Nephron progenitor cell (in vitro differentiated cells): ENCODE data around the gene ATPAF1.

ENCODE experiments used
- DNase-seq: peaks from one replicate; pipeline ENCODE4 v3.0.0; 2021
- H3K27ac Mint-ChIP-seq: 2 replicates; pipeline ENCODE4 v1.8.0; 2021; ENCODE audit warnings: mild to moderate bottlenecking, moderate library complexity, mixed read lengths
- H3K27me3 Mint-ChIP-seq: 2 replicates; pipeline ENCODE4 v1.8.0; 2021; ENCODE audit warnings: mild to moderate bottlenecking, low read depth, mixed read lengths; ENCODE audit not compliant: poor library complexity
- H3K36me3 Mint-ChIP-seq: 2 replicates; pipeline ENCODE4 v1.8.0; 2021; ENCODE audit warnings: low read depth, mixed read lengths
- H3K4me1 Mint-ChIP-seq: 2 replicates; pipeline ENCODE4 v1.8.0; 2021; ENCODE audit warnings: mixed read lengths
- H3K4me3 Mint-ChIP-seq: 2 replicates; pipeline ENCODE4 v1.8.0; 2021; ENCODE audit warnings: mild to moderate bottlenecking, moderate library complexity, mixed read lengths
- H3K9me3 Mint-ChIP-seq: 2 replicates; pipeline ENCODE4 v1.8.0; 2021; ENCODE audit warnings: mild to moderate bottlenecking, moderate library complexity, mixed read lengths
- TF ChIP-seq, protein P1 (sequence below): fragments of 200-600 bp; sonication (generic); IDR thresholded peaks from 2 replicates; pipeline ENCODE4 v1.5.0; 2021; ENCODE audit warnings: antibody characterized with exemption

Gene ATPAF1

DNA sequence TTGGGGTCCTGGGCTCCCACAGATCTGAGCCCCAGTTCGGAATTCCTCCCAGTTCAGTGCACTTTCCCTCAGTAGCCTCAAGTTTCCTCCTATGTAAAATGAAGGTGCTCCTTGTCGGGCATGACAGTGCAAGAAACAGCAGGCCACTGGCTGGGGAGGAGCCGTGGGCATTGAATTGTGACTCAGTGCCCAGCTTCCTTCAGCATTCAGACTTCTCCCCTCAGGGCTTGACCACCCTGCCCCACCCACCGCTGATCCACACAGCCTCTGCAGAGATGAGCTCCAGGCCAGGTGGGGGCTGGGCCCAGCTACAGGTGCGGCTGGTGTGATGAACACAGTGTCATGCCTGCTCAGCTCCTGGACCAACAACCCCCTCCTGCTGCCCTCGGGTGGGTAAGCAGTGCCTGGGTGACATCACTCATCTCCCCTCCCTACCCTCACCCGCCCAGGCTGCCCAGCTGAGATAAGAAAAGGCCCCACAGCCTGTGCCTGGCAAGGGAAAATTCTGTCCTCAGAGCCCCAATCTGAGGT, 56.4 kb downstream of the ATPAF1 start:
- Mint-ChIP-seq H3K4me1 (peaks cover 35% of the 10 kb centered on the region), H3K27ac (peak overlapping the region; percentile 83), H3K27me3 (peaks cover 21% of the 10 kb centered on the region), H3K4me3 (no peak overlapping the region), H3K36me3 (no peaks in the 10 kb centered on the region), H3K9me3 (no peaks in the 10 kb centered on the region)
- TF ChIP-seq, protein P1, sequence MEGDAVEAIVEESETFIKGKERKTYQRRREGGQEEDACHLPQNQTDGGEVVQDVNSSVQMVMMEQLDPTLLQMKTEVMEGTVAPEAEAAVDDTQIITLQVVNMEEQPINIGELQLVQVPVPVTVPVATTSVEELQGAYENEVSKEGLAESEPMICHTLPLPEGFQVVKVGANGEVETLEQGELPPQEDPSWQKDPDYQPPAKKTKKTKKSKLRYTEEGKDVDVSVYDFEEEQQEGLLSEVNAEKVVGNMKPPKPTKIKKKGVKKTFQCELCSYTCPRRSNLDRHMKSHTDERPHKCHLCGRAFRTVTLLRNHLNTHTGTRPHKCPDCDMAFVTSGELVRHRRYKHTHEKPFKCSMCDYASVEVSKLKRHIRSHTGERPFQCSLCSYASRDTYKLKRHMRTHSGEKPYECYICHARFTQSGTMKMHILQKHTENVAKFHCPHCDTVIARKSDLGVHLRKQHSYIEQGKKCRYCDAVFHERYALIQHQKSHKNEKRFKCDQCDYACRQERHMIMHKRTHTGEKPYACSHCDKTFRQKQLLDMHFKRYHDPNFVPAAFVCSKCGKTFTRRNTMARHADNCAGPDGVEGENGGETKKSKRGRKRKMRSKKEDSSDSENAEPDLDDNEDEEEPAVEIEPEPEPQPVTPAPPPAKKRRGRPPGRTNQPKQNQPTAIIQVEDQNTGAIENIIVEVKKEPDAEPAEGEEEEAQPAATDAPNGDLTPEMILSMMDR, result no peak
- DNase-seq, result no peak

DNA sequence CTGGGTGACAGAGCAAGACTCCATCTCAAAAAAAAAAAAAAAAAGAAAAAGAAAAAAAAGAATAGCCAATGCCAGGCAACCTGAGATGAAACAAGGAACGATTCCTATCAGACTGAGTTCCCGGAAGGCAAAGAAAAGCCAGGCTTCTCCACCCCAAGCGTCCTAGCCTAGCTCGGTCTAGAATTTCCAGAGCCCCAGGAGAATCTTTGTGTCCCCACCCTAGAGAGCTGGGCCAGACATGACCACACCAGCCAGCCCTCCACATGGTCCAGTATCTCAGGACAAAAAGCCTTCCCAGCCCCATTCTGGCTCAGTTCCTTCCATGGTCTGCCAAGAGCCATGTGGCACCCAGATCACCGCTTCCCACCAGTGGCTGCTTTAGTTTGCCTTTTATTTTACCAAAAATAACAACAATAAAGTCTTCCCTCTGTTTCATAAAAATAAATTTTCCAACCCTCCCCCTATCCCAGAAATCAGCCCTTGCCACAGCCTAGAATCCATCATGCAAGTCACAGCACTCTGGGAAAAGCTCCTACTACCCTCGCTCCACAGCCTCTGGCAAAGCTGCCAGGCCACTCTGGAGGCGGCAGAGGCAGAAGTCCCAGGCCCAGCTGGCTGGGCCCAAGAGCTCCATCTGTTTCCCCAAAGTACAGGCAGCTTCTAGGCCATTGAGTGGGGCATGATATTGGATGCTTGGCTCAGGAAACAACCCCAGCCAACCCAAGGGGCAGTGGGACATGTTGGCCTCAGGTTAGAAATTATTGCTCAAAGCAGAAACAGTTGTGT, 60.6 kb downstream of the ATPAF1 start:
- Mint-ChIP-seq H3K9me3 (no peaks in the 10 kb centered on the region), H3K4me1 (peaks cover 28% of the 10 kb centered on the region), H3K4me3 (no peak overlapping the region), H3K27me3 (peaks cover 17% of the 10 kb centered on the region), H3K36me3 (no peaks in the 10 kb centered on the region), H3K27ac (no peak overlapping the region)
- TF ChIP-seq, protein P1, result no peak
- no peak for DNase-seq

DNA sequence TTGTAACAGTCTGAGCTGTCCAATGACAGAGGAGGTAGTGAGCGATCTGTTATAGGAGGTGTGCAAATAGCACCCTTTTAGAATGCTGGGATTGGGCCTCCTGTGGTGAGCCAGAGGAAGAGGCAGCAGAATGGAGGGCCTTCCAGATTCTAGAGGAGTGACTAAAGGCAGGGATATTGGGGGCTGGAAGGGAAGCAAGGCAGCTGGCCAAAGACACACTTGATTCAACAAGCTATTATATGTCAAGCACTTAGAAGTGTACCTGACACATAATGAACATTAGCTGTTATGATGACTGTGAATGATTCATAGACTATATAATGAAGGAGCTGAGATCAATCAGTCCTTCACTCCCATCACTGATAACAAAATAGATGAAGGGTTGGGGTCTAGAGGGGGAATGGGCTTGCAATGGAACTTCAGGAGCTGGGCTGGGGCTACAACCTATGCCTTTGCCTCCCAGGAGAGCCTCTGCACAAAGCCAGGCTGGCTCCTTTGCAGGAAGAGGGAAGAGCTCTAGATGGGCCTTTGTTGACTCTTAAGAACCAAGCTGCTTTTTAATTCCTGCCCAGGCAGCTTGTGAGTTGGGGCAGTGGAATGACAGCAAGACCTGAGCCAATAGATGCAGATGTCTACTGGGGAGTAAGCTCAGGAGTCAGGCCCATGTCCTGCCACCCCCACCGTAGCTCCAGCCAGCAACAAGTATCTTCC, 61.8 kb downstream of the ATPAF1 start:
- Mint-ChIP-seq H3K27ac (no peak overlapping the region), H3K4me1 (peaks cover 34% of the 10 kb centered on the region), H3K9me3 (no peaks in the 10 kb centered on the region), H3K27me3 (peaks cover 17% of the 10 kb centered on the region), H3K36me3 (no peaks in the 10 kb centered on the region), H3K4me3 (no peak overlapping the region)
- TF ChIP-seq, protein P1, result no peak
- DNase-seq, result no peak

DNA sequence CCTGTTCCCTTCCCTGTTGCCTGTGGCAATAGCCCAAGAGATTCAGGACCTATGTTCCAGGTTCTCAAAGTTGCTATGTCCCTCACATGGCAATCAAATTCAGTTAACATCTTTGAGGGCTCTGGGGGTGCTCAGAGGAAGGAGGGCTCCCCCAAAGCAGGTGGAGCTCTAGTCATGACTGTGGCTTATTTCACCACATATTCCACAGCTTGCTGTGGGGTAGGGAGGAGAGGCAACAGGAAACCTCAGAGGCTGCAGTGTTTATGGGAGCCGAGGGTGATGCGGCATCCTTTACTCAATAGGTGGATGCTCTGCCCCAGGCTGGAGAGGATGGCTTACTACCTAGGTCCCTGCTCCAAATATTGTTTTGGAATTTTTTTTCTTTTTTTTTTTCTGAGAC, 62.9 kb downstream of the ATPAF1 start:
- H3K27me3 Mint-ChIP-seq, result peaks cover 20% of the 10 kb centered on the region
- TF ChIP-seq, protein P1, result no peak
- no peak overlapping the region for H3K27ac Mint-ChIP-seq
- peak overlapping the region; percentile 91 for H3K4me3 Mint-ChIP-seq
- peaks cover 42% of the 10 kb centered on the region for H3K4me1 Mint-ChIP-seq
- no peaks in the 10 kb centered on the region for H3K36me3 Mint-ChIP-seq
- H3K9me3 Mint-ChIP-seq, result no peaks in the 10 kb centered on the region
- no peak for DNase-seq

DNA sequence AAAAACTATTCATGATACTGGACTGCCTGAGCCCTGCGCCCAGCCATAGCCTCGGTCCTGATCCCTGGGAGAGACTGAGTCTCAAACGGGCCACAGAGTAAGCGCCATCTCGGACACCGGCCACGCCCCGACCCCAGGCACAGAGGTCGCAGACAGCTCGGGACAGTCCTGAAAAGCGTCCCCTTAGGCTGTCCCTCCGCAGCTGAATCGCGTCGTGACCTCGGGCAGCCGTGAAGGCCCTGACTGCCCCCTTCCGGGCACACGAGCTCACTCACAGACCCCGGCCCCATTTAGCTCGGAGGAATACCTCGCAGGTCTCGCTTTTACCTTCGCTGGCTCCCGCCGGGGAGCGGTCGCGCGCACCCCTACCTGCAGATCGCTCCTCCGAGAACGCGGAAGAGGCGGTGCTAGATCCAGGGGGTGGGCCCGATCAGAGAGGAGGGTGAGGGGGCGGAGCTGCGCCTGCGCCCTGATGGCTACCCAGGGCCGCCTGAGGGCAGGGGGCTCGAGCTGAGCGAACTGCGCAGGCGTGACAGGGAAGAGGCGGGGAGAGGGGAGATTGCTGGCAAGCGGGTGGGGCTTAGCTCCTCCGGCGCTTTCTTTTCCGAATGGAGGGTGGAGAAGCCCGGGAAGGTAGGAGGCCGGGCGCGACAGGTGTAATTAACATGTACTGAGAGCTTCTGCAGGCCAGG, 64.2 kb downstream of the ATPAF1 start, which contains the start of gene MKNK1:
Gene MKNK1 (minus strand): TSS at position 411 of the 692 bp plus-strand sequence. CDS start 20,941 bp downstream, outside the sequence.
- peak; percentile 99 for DNase-seq
- Mint-ChIP-seq H3K36me3 (no peaks in the 10 kb centered on the region), H3K27ac (peak within 1 kb of the TSS; percentile 47), H3K4me3 (peak within 1 kb of the TSS; percentile 91), H3K4me1 (peaks cover 44% of the 10 kb centered on the region), H3K27me3 (peaks cover 18% of the 10 kb centered on the region), H3K9me3 (no peaks in the 10 kb centered on the region)
- TF ChIP-seq, protein P1, result peak; percentile 34
